AG09309 (cell line): Measurements from ENCODE around the gene MYMK.

ENCODE experiments used
- DNase-seq: peaks from one replicate; pipeline ENCODE4 v3.0.0-alpha.2; 2010; ENCODE audit warnings: low read depth
- H3K4me3 ChIP-seq: 2 replicates; pipeline ENCODE4 v1.5.1; 2011; ENCODE audit warnings: mild to moderate bottlenecking, low read depth, low read length, moderate library complexity; ENCODE audit not compliant: control insufficient read depth
- TF ChIP-seq, protein P1 (sequence below): IDR thresholded peaks from 2 replicates; pipeline ENCODE4 v1.5.1; 2011; ENCODE audit warnings: mild to moderate bottlenecking, low read depth, low read length, inconsistent platforms; ENCODE audit not compliant: insufficient read depth, control insufficient read depth; ENCODE audit errors: missing control alignments

MYMK gene

GRCh38 chr9:133491656-133491925 lies 33.2 kb downstream of the MYMK start:
- no peak overlapping the region for H3K4me3 ChIP-seq
- TF ChIP-seq, protein P1, sequence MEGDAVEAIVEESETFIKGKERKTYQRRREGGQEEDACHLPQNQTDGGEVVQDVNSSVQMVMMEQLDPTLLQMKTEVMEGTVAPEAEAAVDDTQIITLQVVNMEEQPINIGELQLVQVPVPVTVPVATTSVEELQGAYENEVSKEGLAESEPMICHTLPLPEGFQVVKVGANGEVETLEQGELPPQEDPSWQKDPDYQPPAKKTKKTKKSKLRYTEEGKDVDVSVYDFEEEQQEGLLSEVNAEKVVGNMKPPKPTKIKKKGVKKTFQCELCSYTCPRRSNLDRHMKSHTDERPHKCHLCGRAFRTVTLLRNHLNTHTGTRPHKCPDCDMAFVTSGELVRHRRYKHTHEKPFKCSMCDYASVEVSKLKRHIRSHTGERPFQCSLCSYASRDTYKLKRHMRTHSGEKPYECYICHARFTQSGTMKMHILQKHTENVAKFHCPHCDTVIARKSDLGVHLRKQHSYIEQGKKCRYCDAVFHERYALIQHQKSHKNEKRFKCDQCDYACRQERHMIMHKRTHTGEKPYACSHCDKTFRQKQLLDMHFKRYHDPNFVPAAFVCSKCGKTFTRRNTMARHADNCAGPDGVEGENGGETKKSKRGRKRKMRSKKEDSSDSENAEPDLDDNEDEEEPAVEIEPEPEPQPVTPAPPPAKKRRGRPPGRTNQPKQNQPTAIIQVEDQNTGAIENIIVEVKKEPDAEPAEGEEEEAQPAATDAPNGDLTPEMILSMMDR: no peak
- DNase-seq: no peak

DNA sequence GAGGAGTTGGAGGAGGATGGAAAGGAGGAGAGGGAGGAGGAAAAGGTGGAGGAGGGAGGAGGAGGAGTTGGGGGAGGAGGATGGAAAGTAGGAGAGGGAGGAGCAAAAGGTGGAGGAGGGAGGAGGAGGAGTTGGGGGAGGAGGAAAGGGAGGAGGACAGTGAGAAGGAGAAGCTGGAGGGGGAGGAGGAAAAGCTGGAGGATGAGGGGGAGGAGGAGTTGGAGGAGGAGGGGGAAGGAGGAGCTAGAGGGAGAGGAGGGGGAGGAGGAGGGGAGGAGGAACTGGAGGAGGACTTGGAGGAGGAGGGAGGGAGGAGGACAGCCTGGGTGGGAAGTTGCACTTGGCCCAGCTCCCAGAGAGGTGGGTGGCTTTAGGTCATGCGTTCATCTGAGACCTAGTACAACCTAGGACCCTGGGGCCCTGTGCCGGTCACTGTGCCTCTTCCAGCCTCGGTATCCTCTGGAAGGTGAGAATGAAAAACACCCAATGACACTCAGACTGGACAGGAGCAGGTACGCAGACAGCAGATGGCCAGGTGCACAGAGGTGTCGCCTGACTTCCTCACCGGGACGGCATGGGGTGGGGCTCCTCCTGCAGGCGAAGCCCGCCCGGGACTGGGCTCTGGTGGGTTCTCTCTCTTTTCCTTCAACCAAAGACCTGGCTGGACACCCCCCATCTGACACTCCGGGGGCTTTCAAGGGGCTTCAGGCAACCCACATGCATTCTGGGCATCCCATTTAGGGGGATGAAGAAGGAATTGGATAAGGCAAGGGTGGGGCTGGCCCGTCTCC lies 33.7 kb downstream of the MYMK start:
- no peak overlapping the region for H3K4me3 ChIP-seq
- no peak for DNase-seq
- TF ChIP-seq, protein P1: no peak

GRCh38 chr9:133490201-133490681 lies 34.5 kb downstream of the MYMK start:
- H3K4me3 ChIP-seq: no peak overlapping the region
- no peak for DNase-seq
- TF ChIP-seq, protein P1: no peak

GRCh38 chr9:133489253-133490190 lies 35.2 kb downstream of the MYMK start:
- H3K4me3 ChIP-seq: no peak overlapping the region
- no peak for DNase-seq
- TF ChIP-seq, protein P1: no peak

- TF ChIP-seq, protein P1: no peak
- no peak for DNase-seq
- no peak overlapping the region for H3K4me3 ChIP-seq
These were observed 36.0 kb downstream of the MYMK start for GRCh38 chr9:133488686-133489252.

GRCh38 chr9:133487331-133487725 lies 37.4 kb downstream of the MYMK start:
- no peak for DNase-seq
- H3K4me3 ChIP-seq: no peak overlapping the region
- TF ChIP-seq, protein P1: no peak
